ENCODE measurements around the gene PRDM16. TPM values are rescaled to one million over a fixed set of nuclear protein-coding genes. Genes with fewer than 3 reads are reported as not detected.

PRDM16 gene
- total RNA-seq, 1 donor from 2014 or later = 0.79 TPM

- no peak for TF ChIP-seq CTCF (IDR thresholded peaks at IDR 0.05; ENCODE audit: insufficient read depth, low read length, severe bottlenecking)
- Histone ChIP-seq H3K4me3 (ENCODE audit: low read depth, low read length) (no peak overlapping the region), H3K27me3 (ENCODE audit: control insufficient read depth, insufficient read depth, low read length) (peaks cover 11% of the 10 kb centered on the region), H3K36me3 (ENCODE audit: control insufficient read depth, insufficient read depth, low read length) (no peaks in the 10 kb centered on the region)
- no peak for FAIRE-seq
- no peak for DNase-seq (ENCODE audit: low read depth)
Observed at GRCh38 chr1:3064296-3064850, 4.6 kb upstream of the PRDM16 start.

GRCh38 chr1:3064901-3065300, 4.1 kb upstream of the PRDM16 start:
- Histone ChIP-seq H3K4me3 (ENCODE audit: low read depth, low read length) (no peak overlapping the region), H3K27me3 (ENCODE audit: control insufficient read depth, insufficient read depth, low read length) (peaks cover 11% of the 10 kb centered on the region), H3K36me3 (ENCODE audit: control insufficient read depth, insufficient read depth, low read length) (no peaks in the 10 kb centered on the region)
- FAIRE-seq = no peak
- no peak for DNase-seq (ENCODE audit: low read depth)
- TF ChIP-seq CTCF (IDR thresholded peaks at IDR 0.05; ENCODE audit: insufficient read depth, low read length, severe bottlenecking) = no peak

- no peak for TF ChIP-seq CTCF (IDR thresholded peaks at IDR 0.05; ENCODE audit: insufficient read depth, low read length, severe bottlenecking)
- DNase-seq (ENCODE audit: low read depth) (no peak), FAIRE-seq (no peak)
- Histone ChIP-seq H3K4me3 (ENCODE audit: low read depth, low read length) (no peak overlapping the region), H3K27me3 (ENCODE audit: control insufficient read depth, insufficient read depth, low read length) (peaks cover 11% of the 10 kb centered on the region), H3K36me3 (ENCODE audit: control insufficient read depth, insufficient read depth, low read length) (no peaks in the 10 kb centered on the region)
Observed at GRCh38 chr1:3065396-3065795, 3.6 kb upstream of the PRDM16 start.

- no peak for DNase-seq (ENCODE audit: low read depth)
- no peak for FAIRE-seq
- no peak for TF ChIP-seq CTCF (IDR thresholded peaks at IDR 0.05; ENCODE audit: insufficient read depth, low read length, severe bottlenecking)
- H3K4me3 ChIP-seq (ENCODE audit: low read depth, low read length) = no peak overlapping the region
- no peaks in the 10 kb centered on the region for H3K36me3 ChIP-seq (ENCODE audit: control insufficient read depth, insufficient read depth, low read length)
- H3K27me3 ChIP-seq (ENCODE audit: control insufficient read depth, insufficient read depth, low read length) = peaks cover 11% of the 10 kb centered on the region
Observed at GRCh38 chr1:3065797-3066196, 3.2 kb upstream of the PRDM16 start.

GRCh38 chr1:3066250-3066711, 2.7 kb upstream of the PRDM16 start:
- peaks cover 11% of the 10 kb centered on the region for H3K27me3 ChIP-seq (ENCODE audit: control insufficient read depth, insufficient read depth, low read length)
- FAIRE-seq (no peak), DNase-seq (ENCODE audit: low read depth) (no peak)
- no peak overlapping the region for H3K4me3 ChIP-seq (ENCODE audit: low read depth, low read length)
- no peaks in the 10 kb centered on the region for H3K36me3 ChIP-seq (ENCODE audit: control insufficient read depth, insufficient read depth, low read length)
- TF ChIP-seq CTCF (IDR thresholded peaks at IDR 0.05; ENCODE audit: insufficient read depth, low read length, severe bottlenecking) = no peak

- DNase-seq (ENCODE audit: low read depth) = no peak
Observed at GRCh38 chr1:3066826-3067225, 2.2 kb upstream of the PRDM16 start.

More at GRCh38 chr1:3066826-3067225, 2.2 kb upstream of the PRDM16 start:
- TF ChIP-seq CTCF (IDR thresholded peaks at IDR 0.05; ENCODE audit: insufficient read depth, low read length, severe bottlenecking) = no peak
- peaks cover 10% of the 10 kb centered on the region for H3K27me3 ChIP-seq (ENCODE audit: control insufficient read depth, insufficient read depth, low read length)
- no peak overlapping the region for H3K4me3 ChIP-seq (ENCODE audit: low read depth, low read length)
- no peak for FAIRE-seq
- no peaks in the 10 kb centered on the region for H3K36me3 ChIP-seq (ENCODE audit: control insufficient read depth, insufficient read depth, low read length)

Measured in bronchial epithelial cell (primary cell).